GM12878 (cell line): ENCODE measurements around the gene FOXP1.

ENCODE experiments used
- CTCF ChIP-seq, 3 experiments: IDR thresholded peaks in 2 of 3; conservative IDR thresholded peaks in 1 of 3; 2 replicates each; pipeline ENCODE4 v1.5.1; 2011; ENCODE audit warnings: low read depth in 3 of 3, low read length in 3 of 3, mild to moderate bottlenecking in 3 of 3, control low read depth in 2 of 3, moderate library complexity in 2 of 3, inconsistent platforms in 1 of 3, mixed read lengths in 1 of 3; ENCODE audit not compliant: control insufficient read depth in 2 of 3, insufficient read depth in 1 of 3; ENCODE audit errors: extremely low read depth in 1 of 3
- E2F4 ChIP-seq: IDR thresholded peaks from 2 replicates; pipeline ENCODE4 v1.6.1; 2012; ENCODE audit warnings: low read depth, low read length, improper control_type of control experiment
- EP300 ChIP-seq, 2 experiments: fragments of 150-350 bp in 1 of 2; IDR thresholded peaks; 2 replicates each; pipeline ENCODE4 v1.6.1; 2011 to 2012; ENCODE audit warnings: low read depth in 2 of 2, low read length in 2 of 2, borderline replicate concordance in 1 of 2, improper control_type of control experiment in 1 of 2, inconsistent platforms in 1 of 2; ENCODE audit not compliant: control insufficient read depth in 1 of 2
- ETV6 ChIP-seq, 2 experiments: fragments of 450-650 bp in 1 of 2; IDR thresholded peaks in 1 of 2; conservative IDR thresholded peaks in 1 of 2; 2 replicates each; pipeline ENCODE4 v1.6.1; 2014; ENCODE audit warnings: antibody characterized with exemption in 1 of 2, borderline replicate concordance in 1 of 2, low read depth in 1 of 2, mild to moderate bottlenecking in 1 of 2, moderate library complexity in 1 of 2
- EZH2 ChIP-seq: IDR thresholded peaks from 2 replicates; pipeline ENCODE4 v1.6.1; 2012; ENCODE audit warnings: low read depth, mild to moderate bottlenecking, control low read depth, inconsistent platforms, low read length, borderline replicate concordance; ENCODE audit not compliant: control insufficient read depth
- JUND ChIP-seq: IDR thresholded peaks from 2 replicates; pipeline ENCODE4 v1.6.1; 2012; ENCODE audit warnings: low read depth, mild to moderate bottlenecking, low read length, improper control_type of control experiment, moderate library complexity
- PAX5 ChIP-seq: IDR thresholded peaks from 2 replicates; pipeline ENCODE4 v1.6.1; 2011; ENCODE audit warnings: low read depth, low read length, borderline replicate concordance
- POLR2AphosphoS5 ChIP-seq: IDR thresholded peaks from 2 replicates; pipeline ENCODE4 v1.6.1; 2011; ENCODE audit warnings: mild to moderate bottlenecking, low read length, inconsistent platforms
- RAD51 ChIP-seq: fragments of 450-650 bp; IDR thresholded peaks from 2 replicates; pipeline ENCODE4 v1.6.1; 2016; ENCODE audit warnings: moderate library complexity, mild to moderate bottlenecking, inconsistent platforms
- REST ChIP-seq: IDR thresholded peaks from 2 replicates; pipeline ENCODE4 v1.6.1; 2012; ENCODE audit warnings: mild to moderate bottlenecking, low read depth, low read length
- ZNF592 ChIP-seq: fragments of 450-650 bp; IDR thresholded peaks from 2 replicates; pipeline ENCODE4 v1.6.1; 2017; ENCODE audit warnings: mild to moderate bottlenecking, moderate library complexity

GRCh38 chr3:71397046-71397445, 186.5 kb downstream of the FOXP1 start:
- no peak for TF ChIP-seq REST
- no peak for TF ChIP-seq ETV6 (conservative IDR thresholded peaks at IDR 0.05 in 1 of 2, IDR thresholded peaks at IDR 0.05 in 1 of 2; ENCODE audit: borderline replicate concordance in 1 of 2, low read depth in 1 of 2)
- TF ChIP-seq CTCF (IDR thresholded peaks at IDR 0.05 in 2 of 3, conservative IDR thresholded peaks at IDR 0.05 in 1 of 3; ENCODE audit: control insufficient read depth in 2 of 3, extremely low read depth in 1 of 3, insufficient read depth in 1 of 3, low read depth in 3 of 3, low read length in 3 of 3) = peak; percentile 27 to 63 (median 46); a peak in 4 of 6 replicates
- no peak for TF ChIP-seq ZNF592
- TF ChIP-seq E2F4 = no peak
- TF ChIP-seq EZH2 = no peak
- no peak for TF ChIP-seq JUND
- TF ChIP-seq EP300 (IDR thresholded peaks at IDR 0.05; ENCODE audit: borderline replicate concordance in 1 of 2, control insufficient read depth in 1 of 2, low read depth in 2 of 2, low read length in 2 of 2) = no peak
- no peak for TF ChIP-seq RAD51
- TF ChIP-seq PAX5 = no peak
- TF ChIP-seq POLR2AphosphoS5 = no peak
